A549 (cell line): ENCODE measurements around the gene AP3S2. TPM values are rescaled to one million over a fixed set of nuclear protein-coding genes. Genes with fewer than 3 reads are reported as not detected.

Source experiments
- ATAC-seq, 2 experiments: fragments of 200-7000 bp in 1 of 2; fragments of >200 bp in 1 of 2; cut with Nextera tagmentation in 1 of 2; cut with Tn5 transposase in 1 of 2; 3 replicates each; pipeline versions ENCODE4 v1.8.0 to v1.9.1; 2018 to 2020; ENCODE audit warnings: mild to moderate bottlenecking in 1 of 2, moderate library complexity in 1 of 2
- CTCF ChIA-PET: fragments of 300-600 bp; sonication (Branson Sonifier 250); formaldehyde crosslinking; extraction: SDS; loops from one replicate; lab custom pipeline; 2021; ENCODE audit warnings: antibody characterized with exemption, inconsistent platforms; lab: Yijun Ruan, JAX
- POLR2A ChIA-PET: fragments of 350-600 bp; formaldehyde crosslinking; extraction: SDS; loops from one replicate; lab custom pipeline; 2021; ENCODE audit warnings: antibody characterized with exemption, inconsistent platforms; lab: Yijun Ruan, JAX
- DNase-seq, 2 experiments: peaks; one replicate each; pipeline versions ENCODE4 v3.0.0 to v3.0.0-alpha.2; 2011 to 2016; ENCODE audit warnings: low read depth in 1 of 2, low spot score in 1 of 2
- FAIRE-seq: peaks from 2 replicates; lab custom pipeline; 2011; peaks lifted over from hg19 to GRCh38; lab: Jason Lieb, UNC
- H3K27ac ChIP-seq, 2 experiments: fragments of >200 bp; sonication (Bioruptor Twin); formaldehyde crosslinking; 3 replicates each; pipeline ENCODE4 v1.5.1; 2016 to 2017
- H3K4me1 ChIP-seq: fragments of >200 bp; sonication (Bioruptor Twin); formaldehyde crosslinking; 3 replicates; pipeline ENCODE4 v1.6.1; 2016
- H3K4me2 ChIP-seq: fragments of >200 bp; sonication (Bioruptor Twin); formaldehyde crosslinking; 3 replicates; pipeline ENCODE4 v1.6.1; 2016
- H3K4me3 ChIP-seq: fragments of >200 bp; sonication (Bioruptor Twin); formaldehyde crosslinking; 3 replicates; pipeline ENCODE4 v1.5.1; 2016
- H3K9me3 ChIP-seq: fragments of >200 bp; sonication (Bioruptor Twin); formaldehyde crosslinking; 3 replicates; pipeline ENCODE4 v1.6.1; 2016
- CBX2 ChIP-seq: fragments of 200-600 bp; sonication (generic); IDR thresholded peaks from 2 replicates; pipeline ENCODE4 v1.6.1; 2016; ENCODE audit warnings: low read depth, mild to moderate bottlenecking, borderline replicate concordance
- E2F6 ChIP-seq: IDR thresholded peaks from 2 replicates; pipeline ENCODE4 v1.6.1; 2012; ENCODE audit warnings: low read depth, borderline replicate concordance
- EHF ChIP-seq: fragments of 250-450 bp; sonication (Bioruptor Pico); IDR thresholded peaks from 2 replicates; pipeline ENCODE4 v1.5.0; 2020; ENCODE audit warnings: mild to moderate bottlenecking
- EHMT2 ChIP-seq: fragments of 200-600 bp; sonication (generic); IDR thresholded peaks from 2 replicates; pipeline ENCODE4 v1.6.1; 2016; ENCODE audit warnings: antibody characterized with exemption, low read depth, mild to moderate bottlenecking, moderate library complexity
- ESRRA ChIP-seq: fragments of 150-350 bp; IDR thresholded peaks from 2 replicates; pipeline ENCODE4 v1.6.1; 2014; ENCODE audit warnings: mild to moderate bottlenecking, low read length, borderline replicate concordance
- FOSB ChIP-seq: fragments of 250-450 bp; sonication (Bioruptor Pico); IDR thresholded peaks from 2 replicates; pipeline ENCODE4 v1.5.0; 2020; ENCODE audit warnings: mild to moderate bottlenecking, moderate library complexity
- FOSL2 ChIP-seq, 2 experiments: fragments of 450-650 bp in 1 of 2; fragments of >200 bp in 1 of 2; sonication (Bioruptor Twin) in 1 of 2; formaldehyde crosslinking; IDR thresholded peaks; 2 replicates each; pipeline versions ENCODE4 v1.5.0 to v1.6.1; 2016 to 2020; ENCODE audit warnings: mild to moderate bottlenecking in 1 of 2, moderate library complexity in 1 of 2
- HMGXB4 ChIP-seq: fragments of 250-450 bp; sonication (Bioruptor Pico); IDR thresholded peaks from 2 replicates; pipeline ENCODE4 v1.5.0; 2021; ENCODE audit warnings: mild to moderate bottlenecking, moderate library complexity, borderline replicate concordance
- HOXB5 ChIP-seq: fragments of 250-450 bp; sonication (Bioruptor Pico); IDR thresholded peaks from 2 replicates; pipeline ENCODE4 v1.5.0; 2020; ENCODE audit warnings: mild to moderate bottlenecking, moderate library complexity
- POLR2A ChIP-seq: IDR thresholded peaks from 2 replicates; pipeline ENCODE4 v1.6.1; 2012; ENCODE audit warnings: mild to moderate bottlenecking, low read length
- POLR2AphosphoS2 ChIP-seq: conservative IDR thresholded peaks from 2 replicates; pipeline ENCODE4 v1.6.1; 2012; ENCODE audit warnings: low read length, improper control_type of control experiment, inconsistent platforms
- RAD21 ChIP-seq, 2 experiments: fragments of >200 bp in 1 of 2; sonication (Bioruptor Twin) in 1 of 2; formaldehyde crosslinking in 1 of 2; IDR thresholded peaks in 1 of 2; conservative IDR thresholded peaks in 1 of 2; 2 replicates in 1 of 2; 3 replicates in 1 of 2; pipeline ENCODE4 v1.6.1; 2012 to 2018; ENCODE audit warnings: inconsistent platforms in 1 of 2
- RARB ChIP-seq: fragments of 250-450 bp; sonication (Bioruptor Pico); IDR thresholded peaks from 2 replicates; pipeline ENCODE4 v1.8.0; 2021; ENCODE audit warnings: mild to moderate bottlenecking, moderate library complexity
- RNF2 ChIP-seq: fragments of 200-600 bp; sonication (generic); IDR thresholded peaks from 2 replicates; pipeline ENCODE4 v1.6.1; 2016; ENCODE audit warnings: low read depth, mild to moderate bottlenecking, antibody characterized with exemption, moderate library complexity, borderline replicate concordance
- SREBF2 ChIP-seq: fragments of 450-650 bp; IDR thresholded peaks from 2 replicates; pipeline ENCODE4 v1.6.1; 2014; ENCODE audit warnings: mild to moderate bottlenecking, moderate library complexity
- TP53 ChIP-seq: fragments of 250-450 bp; sonication (Bioruptor Pico); IDR thresholded peaks from 2 replicates; pipeline ENCODE4 v1.5.0; 2021; ENCODE audit warnings: mild to moderate bottlenecking, moderate library complexity
- ZNF302 ChIP-seq: fragments of 250-450 bp; sonication (Bioruptor Pico); IDR thresholded peaks from 2 replicates; pipeline ENCODE4 v1.9.0; 2021; ENCODE audit warnings: inconsistent platforms, mild to moderate bottlenecking, moderate library complexity
- ZSCAN20 ChIP-seq: fragments of 250-450 bp; sonication (Bioruptor Pico); IDR thresholded peaks from 2 replicates; pipeline ENCODE4 v1.8.0; 2022; ENCODE audit warnings: mild to moderate bottlenecking, moderate library complexity
- WGBS: methylation state at CpG from one replicate; pipeline ENCODE4 v1.1.6; 2017; ENCODE audit errors: missing lambda C conversion rate; 5-methylcytosine and 5-hydroxymethylcytosine counted together
- polyA plus RNA-seq, 4 experiments: library from polyadenylated mRNA; depleted of rRNA in 3 of 4; stranded (reverse); fragments of >200 nt; fragmentation: RNase III in 1 of 4; extraction: RNeasy Plus Mini Kit Qiagen cat#74134 plus additional on column Dnase treatment in 1 of 4; gene quantifications; 2 replicates in 3 of 4; 3 replicates in 1 of 4; pipeline ENCODE4 v1.2.3, GENCODE V29; 2011 to 2017
- TF ChIP-seq, protein P1 (sequence below): fragments of >200 bp; sonication (Bioruptor Twin); formaldehyde crosslinking; IDR thresholded peaks from 3 replicates; pipeline ENCODE4 v1.6.1; 2016

Gene AP3S2
- polyA plus RNA-seq, 2 of the 4 experiments (the other 2 are of a cell fraction), result 85.1 to 85.9 TPM

DNA sequence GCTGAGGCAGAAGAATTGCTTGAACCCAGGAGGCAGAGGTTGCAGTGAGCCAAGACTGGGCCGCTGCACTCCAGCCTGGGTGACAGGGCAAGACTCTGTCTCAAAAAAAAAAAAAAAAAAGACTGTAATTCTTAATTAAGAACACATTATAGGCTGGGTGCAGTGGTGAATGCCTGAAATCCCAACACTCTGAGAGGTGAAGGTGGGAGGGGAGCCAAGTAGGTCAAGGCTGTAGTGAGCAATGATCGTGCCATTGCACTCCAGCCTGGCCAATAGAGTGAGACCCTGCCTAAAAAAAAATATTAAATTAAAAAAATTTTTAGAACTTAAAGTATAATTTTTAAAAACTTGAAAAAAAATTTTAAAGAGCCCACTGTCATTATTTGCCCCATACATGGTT is 32.4 kb upstream of the AP3S2 start:
- ATAC-seq (no peak), DNase-seq (no peak), FAIRE-seq (no peak)
- no peaks in the 10 kb centered on the region for H3K4me1 ChIP-seq
- H3K4me2 ChIP-seq, result no peak overlapping the region
- no peak overlapping the region for H3K27ac ChIP-seq
- H3K9me3 ChIP-seq, result no peaks in the 10 kb centered on the region
- CTCF ChIA-PET, result interaction anchor here (0.6 kb wide), 2 partner anchors 43 to 220 kb away, joined by 3 read pairs; no protein-coding TSS in a partner anchor
- POLR2A ChIA-PET, result no interaction called here
- 88% methylated on average over 2 of the region's 2 CpGs for WGBS
- TF ChIP-seq RARB (CRISPR knock-in tag), result no peak
- no peak for TF ChIP-seq EHMT2
- no peak for TF ChIP-seq POLR2A
- TF ChIP-seq RAD21 (conservative IDR thresholded peaks at IDR 0.05 in 1 of 2, IDR thresholded peaks at IDR 0.05 in 1 of 2), result no peak
- no peak for TF ChIP-seq E2F6
- no peak for TF ChIP-seq CBX2
- TF ChIP-seq ZNF302 (CRISPR knock-in tag), result no peak
- no peak for TF ChIP-seq EHF (CRISPR knock-in tag)
- TF ChIP-seq, protein P1, sequence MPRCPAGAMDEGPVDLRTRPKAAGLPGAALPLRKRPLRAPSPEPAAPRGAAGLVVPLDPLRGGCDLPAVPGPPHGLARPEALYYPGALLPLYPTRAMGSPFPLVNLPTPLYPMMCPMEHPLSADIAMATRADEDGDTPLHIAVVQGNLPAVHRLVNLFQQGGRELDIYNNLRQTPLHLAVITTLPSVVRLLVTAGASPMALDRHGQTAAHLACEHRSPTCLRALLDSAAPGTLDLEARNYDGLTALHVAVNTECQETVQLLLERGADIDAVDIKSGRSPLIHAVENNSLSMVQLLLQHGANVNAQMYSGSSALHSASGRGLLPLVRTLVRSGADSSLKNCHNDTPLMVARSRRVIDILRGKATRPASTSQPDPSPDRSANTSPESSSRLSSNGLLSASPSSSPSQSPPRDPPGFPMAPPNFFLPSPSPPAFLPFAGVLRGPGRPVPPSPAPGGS, result no peak
- no peak overlapping the region for H3K4me3 ChIP-seq

- Histone ChIP-seq H3K4me2 (no peak overlapping the region), H3K4me1 (peaks cover 22% of the 10 kb centered on the region), H3K9me3 (no peaks in the 10 kb centered on the region), H3K4me3 (no peak overlapping the region), H3K27ac (no peak overlapping the region)
- ATAC-seq (no peak), DNase-seq (no peak), FAIRE-seq (no peak)
- TF ChIP-seq FOSL2 (IDR thresholded peaks at IDR 0.05) (no peak), FOSL2 (CRISPR knock-in tag; IDR thresholded peaks at IDR 0.05) (peak; percentile 41; the same call in 1 of the 2 replicates), HOXB5 (no peak)
- CTCF ChIA-PET, result interaction anchor here (0.6 to 3.6 kb wide), 16 partner anchors 15 to 193 kb away, joined by 3 to 16 read pairs (median 4); no protein-coding TSS in a partner anchor
- 60% methylated on average over 4 of the region's 4 CpGs for WGBS
- POLR2A ChIA-PET, result no interaction called here
Measured at GRCh38 chr15:89917442-89918101, 23.8 kb upstream of the AP3S2 start.

- peaks cover 26% of the 10 kb centered on the region for H3K4me1 ChIP-seq
- WGBS, result 77% methylated on average over 3 of the region's 3 CpGs
- ChIA-PET POLR2A (no interaction called here), CTCF (interaction anchor here (0.8 to 3.6 kb wide), 6 partner anchors 11 to 172 kb away, joined by 3 to 16 read pairs (median 3); no protein-coding TSS in a partner anchor)
- H3K4me3 ChIP-seq, result no peak overlapping the region
- no peak overlapping the region for H3K4me2 ChIP-seq
- no peak for ATAC-seq
- H3K9me3 ChIP-seq, result no peaks in the 10 kb centered on the region
- TF ChIP-seq ESRRA, result no peak
- TF ChIP-seq FOSB (CRISPR knock-in tag), result no peak
- no peak for TF ChIP-seq RNF2
- no peak for TF ChIP-seq SREBF2
- no peak for TF ChIP-seq FOSL2 (IDR thresholded peaks at IDR 0.05)
- TF ChIP-seq FOSL2 (CRISPR knock-in tag; IDR thresholded peaks at IDR 0.05), result no peak
- TF ChIP-seq TP53 (CRISPR knock-in tag), result no peak
- no peak for TF ChIP-seq ZSCAN20 (CRISPR knock-in tag)
- TF ChIP-seq POLR2AphosphoS2, result no peak
- no peak for TF ChIP-seq HMGXB4 (CRISPR knock-in tag)
- no peak overlapping the region for H3K27ac ChIP-seq
- FAIRE-seq, result no peak
- DNase-seq, result no peak
Measured at GRCh38 chr15:89916660-89917059, 22.9 kb upstream of the AP3S2 start.
